ELR (cell line): ENCODE measurements around the gene COL6A2.
"Not testable (repeated sequence)": the region's sequence is repeated elsewhere in the genome, so short reads cannot be mapped to it uniquely, and the experiment has no call there.

Experiments used
- DNase-seq: peaks from one replicate; pipeline ENCODE4 v3.0.0-alpha.2; 2015; ENCODE audit warnings: low read depth

The COL6A2 gene

GRCh38 chr21:46094401-46095082 lies 3.4 kb upstream of the COL6A2 start:
- DNase-seq = no peak

GRCh38 chr21:46095083-46095719 lies 2.7 kb upstream of the COL6A2 start:
- DNase-seq = no peak

- DNase-seq = no peak
Measured at GRCh38 chr21:46095814-46096595, 1.9 kb upstream of the COL6A2 start.

GRCh38 chr21:46096596-46097335 lies 1.1 kb upstream of the COL6A2 start:
- no peak for DNase-seq

- peak; percentile 49 for DNase-seq
Measured at GRCh38 chr21:46098303-46099141, 610 bp downstream of the COL6A2 start.

- peak; percentile 54 for DNase-seq
Measured at GRCh38 chr21:46099476-46099875, 1.6 kb downstream of the COL6A2 start.

- no peak for DNase-seq
Measured at GRCh38 chr21:46100020-46100419, 2.1 kb downstream of the COL6A2 start.

GRCh38 chr21:46100426-46100825 lies 2.5 kb downstream of the COL6A2 start:
- peak; percentile 76 for DNase-seq

- no peak for DNase-seq
Measured at GRCh38 chr21:46100906-46101305, 3.0 kb downstream of the COL6A2 start.

GRCh38 chr21:46104104-46104503 lies 6.2 kb downstream of the COL6A2 start:
- no peak for DNase-seq

GRCh38 chr21:46107376-46107775 lies 9.5 kb downstream of the COL6A2 start:
- DNase-seq = not testable (repeated sequence)

- DNase-seq = no peak
Measured at GRCh38 chr21:46108827-46109312, 11.0 kb downstream of the COL6A2 start.

GRCh38 chr21:46109313-46110221 lies 11.7 kb downstream of the COL6A2 start:
- DNase-seq = no peak

GRCh38 chr21:46110499-46111192 lies 12.7 kb downstream of the COL6A2 start:
- DNase-seq = no peak

- DNase-seq = no peak
Measured at GRCh38 chr21:46111193-46111571, 13.3 kb downstream of the COL6A2 start.

- no peak for DNase-seq
Measured at GRCh38 chr21:46111857-46112724, 14.2 kb downstream of the COL6A2 start.

- no peak for DNase-seq
Measured at GRCh38 chr21:46112725-46113215, 14.9 kb downstream of the COL6A2 start.

GRCh38 chr21:46113497-46114176 lies 15.7 kb downstream of the COL6A2 start:
- DNase-seq = no peak
